Glomerular visceral epithelial cell (primary cell): ENCODE measurements around the gene CENPP.
"Not testable (repeated sequence)": the region's sequence is repeated elsewhere in the genome, so short reads cannot be mapped to it uniquely, and the experiment has no call there.

Experiments used
- DNase-seq: peaks from one replicate; pipeline ENCODE4 v3.0.0-alpha.2; 2016; ENCODE audit errors: extremely low spot score

CENPP gene

GRCh38 chr9:92614763-92615461 lies 289.2 kb downstream of the CENPP start:
- DNase-seq = no peak

GRCh38 chr9:92615790-92616189 lies 290.0 kb downstream of the CENPP start:
- no peak for DNase-seq

- no peak for DNase-seq
Observed at GRCh38 chr9:92616199-92616641, 290.5 kb downstream of the CENPP start.

- no peak for DNase-seq
Observed at GRCh38 chr9:92616655-92617111, 290.9 kb downstream of the CENPP start.

GRCh38 chr9:92617195-92617813 lies 291.6 kb downstream of the CENPP start:
- DNase-seq = no peak

GRCh38 chr9:92617951-92618510 lies 292.3 kb downstream of the CENPP start:
- no peak for DNase-seq

- DNase-seq = no peak
Observed at GRCh38 chr9:92618633-92619225, 293.0 kb downstream of the CENPP start.

- DNase-seq = no peak
Observed at GRCh38 chr9:92619601-92620300, 294.0 kb downstream of the CENPP start.

- DNase-seq = no peak
Observed at GRCh38 chr9:92620845-92621244, 295.1 kb downstream of the CENPP start.

GRCh38 chr9:92623936-92624335 lies 298.2 kb downstream of the CENPP start:
- DNase-seq = not testable (repeated sequence)

- no peak for DNase-seq
Observed at GRCh38 chr9:92626484-92626883, 300.7 kb downstream of the CENPP start.

GRCh38 chr9:92627651-92628050 lies 301.9 kb downstream of the CENPP start:
- DNase-seq = no peak

- no peak for DNase-seq
Observed at GRCh38 chr9:92631452-92632343, 305.9 kb downstream of the CENPP start.

- no peak for DNase-seq
Observed at GRCh38 chr9:92632641-92633040, 306.9 kb downstream of the CENPP start.

GRCh38 chr9:92633614-92634278 lies 308.0 kb downstream of the CENPP start:
- no peak for DNase-seq

- DNase-seq = peak; percentile 70
Observed at GRCh38 chr9:92634712-92635605, 309.2 kb downstream of the CENPP start.

- DNase-seq = no peak
Observed at GRCh38 chr9:92635760-92636159, 310.0 kb downstream of the CENPP start.

- DNase-seq = no peak
Observed at GRCh38 chr9:92636627-92637026, 310.9 kb downstream of the CENPP start.

- DNase-seq = no peak
Observed at GRCh38 chr9:92637326-92637725, 311.6 kb downstream of the CENPP start.
